IMR-90 (cell line): ENCODE measurements around the gene SBK2.

Source experiments
- BHLHE40 ChIP-seq: fragments of 150-350 bp; IDR thresholded peaks from 2 replicates; pipeline ENCODE4 v1.6.1; 2016; ENCODE audit warnings: mild to moderate bottlenecking, low read depth, low read length
- CEBPB ChIP-seq: IDR thresholded peaks from 2 replicates; pipeline ENCODE4 v1.6.1; 2012; ENCODE audit warnings: low read depth, low read length, improper control_type of control experiment
- POLR2A ChIP-seq: IDR thresholded peaks from 2 replicates; pipeline ENCODE4 v1.6.1; 2012; ENCODE audit warnings: mild to moderate bottlenecking, low read depth, low read length
- RAD21 ChIP-seq: IDR thresholded peaks from 2 replicates; pipeline ENCODE4 v1.6.1; 2012; ENCODE audit warnings: low read length, improper control_type of control experiment
- RCOR1 ChIP-seq: IDR thresholded peaks from 2 replicates; pipeline ENCODE4 v1.6.1; 2012; ENCODE audit warnings: mild to moderate bottlenecking, low read length, improper control_type of control experiment; ENCODE audit not compliant: insufficient replicate concordance
- SMC3 ChIP-seq: fragments of 150-350 bp; IDR thresholded peaks from 2 replicates; pipeline ENCODE4 v1.6.1; 2016; ENCODE audit warnings: low read depth, mild to moderate bottlenecking, antibody characterized with exemption, low read length, moderate library complexity
- USF2 ChIP-seq: fragments of 150-350 bp; IDR thresholded peaks from 2 replicates; pipeline ENCODE4 v1.6.1; 2017; ENCODE audit warnings: mild to moderate bottlenecking, antibody characterized with exemption, low read length, low read depth
- TF ChIP-seq, protein P1 (sequence below): conservative IDR thresholded peaks from 2 replicates; pipeline ENCODE4 v1.5.1; 2012; ENCODE audit warnings: mild to moderate bottlenecking, low read depth, low read length, improper control_type of control experiment

DNA sequence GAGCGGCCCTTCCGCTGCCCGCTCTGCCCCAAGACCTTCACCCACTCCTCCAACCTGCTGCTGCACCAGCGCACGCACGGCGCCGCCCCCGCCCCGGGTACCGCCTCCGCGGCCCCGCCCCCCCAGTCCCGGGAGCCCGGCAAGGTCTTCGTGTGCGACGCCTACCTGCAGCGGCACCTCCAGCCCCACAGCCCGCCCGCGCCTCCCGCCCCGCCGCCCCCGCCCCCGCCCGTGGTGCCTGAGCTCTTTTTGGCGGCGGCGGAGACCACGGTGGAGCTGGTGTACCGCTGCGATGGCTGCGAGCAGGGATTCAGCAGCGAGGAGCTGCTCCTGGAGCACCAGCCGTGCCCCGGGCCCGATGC lies 55.2 kb downstream of the SBK2 start:
- TF ChIP-seq, protein P1, sequence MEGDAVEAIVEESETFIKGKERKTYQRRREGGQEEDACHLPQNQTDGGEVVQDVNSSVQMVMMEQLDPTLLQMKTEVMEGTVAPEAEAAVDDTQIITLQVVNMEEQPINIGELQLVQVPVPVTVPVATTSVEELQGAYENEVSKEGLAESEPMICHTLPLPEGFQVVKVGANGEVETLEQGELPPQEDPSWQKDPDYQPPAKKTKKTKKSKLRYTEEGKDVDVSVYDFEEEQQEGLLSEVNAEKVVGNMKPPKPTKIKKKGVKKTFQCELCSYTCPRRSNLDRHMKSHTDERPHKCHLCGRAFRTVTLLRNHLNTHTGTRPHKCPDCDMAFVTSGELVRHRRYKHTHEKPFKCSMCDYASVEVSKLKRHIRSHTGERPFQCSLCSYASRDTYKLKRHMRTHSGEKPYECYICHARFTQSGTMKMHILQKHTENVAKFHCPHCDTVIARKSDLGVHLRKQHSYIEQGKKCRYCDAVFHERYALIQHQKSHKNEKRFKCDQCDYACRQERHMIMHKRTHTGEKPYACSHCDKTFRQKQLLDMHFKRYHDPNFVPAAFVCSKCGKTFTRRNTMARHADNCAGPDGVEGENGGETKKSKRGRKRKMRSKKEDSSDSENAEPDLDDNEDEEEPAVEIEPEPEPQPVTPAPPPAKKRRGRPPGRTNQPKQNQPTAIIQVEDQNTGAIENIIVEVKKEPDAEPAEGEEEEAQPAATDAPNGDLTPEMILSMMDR, result no peak
- TF ChIP-seq RCOR1, result no peak
- TF ChIP-seq POLR2A, result no peak
- TF ChIP-seq USF2, result no peak
- no peak for TF ChIP-seq RAD21
- no peak for TF ChIP-seq CEBPB
- TF ChIP-seq SMC3, result no peak
- TF ChIP-seq BHLHE40, result no peak
